Suprapubic skin (tissue), 4 donors: ENCODE measurements around the gene ZNHIT2. TPM values are rescaled to one million over a fixed set of nuclear protein-coding genes. Genes with fewer than 3 reads are reported as not detected.

Source experiments
- DNase-seq, 2 donors: peaks; one replicate each; pipeline ENCODE4 v3.0.0-alpha.2; 2019; ENCODE audit warnings: low spot score in 2 of 2
- H3K27ac ChIP-seq: fragments of 200-600 bp; sonication (generic); one replicate; pipeline ENCODE4 v1.5.1; 2019
- H3K27me3 ChIP-seq: fragments of 200-600 bp; sonication (generic); one replicate; pipeline ENCODE4 v1.5.1; 2019
- H3K36me3 ChIP-seq: fragments of 200-600 bp; sonication (generic); one replicate; pipeline ENCODE4 v1.5.1; 2019
- H3K4me1 ChIP-seq: fragments of 200-600 bp; sonication (generic); one replicate; pipeline ENCODE4 v1.5.1; 2019
- H3K4me3 ChIP-seq: fragments of 200-600 bp; sonication (generic); one replicate; pipeline ENCODE4 v1.5.1; 2019; ENCODE audit warnings: mild to moderate bottlenecking
- H3K9me3 ChIP-seq: fragments of 200-600 bp; sonication (generic); one replicate; pipeline ENCODE4 v1.5.1; 2019
- CTCF ChIP-seq, 2 donors: fragments of 200-600 bp in 1 of 2; fragments of 450-650 bp in 1 of 2; sonication (generic) in 1 of 2; IDR thresholded peaks; one replicate each; pipeline ENCODE4 v1.5.1; 2016 to 2019; ENCODE audit warnings: antibody characterized with exemption in 2 of 2, mild to moderate bottlenecking in 1 of 2, moderate library complexity in 1 of 2
- EP300 ChIP-seq: sonication (generic); formaldehyde crosslinking; IDR thresholded peaks from one replicate; pipeline ENCODE4 v1.6.1; 2017; ENCODE audit warnings: antibody characterized with exemption
- POLR2A ChIP-seq, 2 donors: fragments of 450-650 bp; IDR thresholded peaks; one replicate each; pipeline ENCODE4 v1.6.1; 2017; ENCODE audit warnings: antibody characterized with exemption in 2 of 2, mild to moderate bottlenecking in 2 of 2, moderate library complexity in 2 of 2
- POLR2AphosphoS5 ChIP-seq, 3 donors: sonication (generic); formaldehyde crosslinking; IDR thresholded peaks; one replicate each; pipeline ENCODE4 v1.6.1; 2017; ENCODE audit warnings: antibody characterized with exemption in 3 of 3
- WGBS: methylation state at CpG from one replicate; pipeline ENCODE4 v1.1.5; 2018; 5-methylcytosine and 5-hydroxymethylcytosine counted together
- total RNA-seq, 4 donors: library from RNA; depleted of rRNA; stranded (reverse); fragments of >200 nt; gene quantifications; one replicate each; pipeline ENCODE4 v1.1.0, GENCODE V29; 2016

The ZNHIT2 gene
- total RNA-seq, 4 donors from 2014 or later, result 9.0 to 23.3 (median 17.6) TPM

DNA sequence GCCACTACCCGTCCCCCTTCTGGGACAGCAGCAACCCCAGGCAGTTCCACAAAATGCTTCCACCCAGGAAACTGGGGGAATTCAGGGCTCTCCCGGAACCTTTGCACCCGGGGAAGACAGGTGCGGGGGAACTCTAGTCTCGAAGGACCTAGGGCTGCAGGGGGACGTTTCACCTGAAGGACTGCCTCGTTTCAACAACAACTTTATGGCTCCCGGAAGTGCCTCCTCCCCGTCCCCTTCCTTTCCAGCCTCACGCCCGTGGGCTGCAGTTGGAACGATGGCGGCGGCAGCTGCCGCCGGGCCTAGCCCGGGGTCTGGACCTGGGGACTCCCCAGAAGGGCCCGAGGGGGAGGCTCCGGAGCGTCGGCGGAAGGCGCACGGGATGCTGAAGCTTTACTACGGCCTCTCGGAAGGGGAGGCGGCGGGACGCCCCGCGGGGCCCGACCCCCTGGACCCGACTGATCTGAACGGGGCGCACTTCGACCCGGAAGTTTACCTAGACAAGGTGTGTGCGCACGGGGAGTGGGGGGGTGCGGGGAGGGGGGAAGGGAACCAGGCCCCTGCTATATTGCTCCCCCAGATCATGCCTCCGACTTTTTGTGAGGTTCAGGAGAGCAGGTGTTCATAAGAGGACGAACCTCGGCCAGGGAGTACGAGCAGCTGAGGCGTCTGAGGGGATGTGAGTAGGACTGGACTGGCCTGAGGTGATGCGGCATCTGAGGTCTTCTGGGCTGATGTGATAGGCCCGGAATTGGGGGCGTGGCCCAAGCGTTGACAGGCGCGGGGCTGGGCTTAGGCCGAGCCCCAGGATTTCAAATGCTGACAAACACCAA, 21.3 kb downstream of the ZNHIT2 start, which contains the start of gene VPS51:
Gene VPS51 (plus strand): TSS at position 241 of the 833 bp plus-strand sequence. CDS start 37 bp downstream, at position 278.
- Histone ChIP-seq H3K27me3 (no peaks in the 10 kb centered on the region), H3K9me3 (no peaks in the 10 kb centered on the region), H3K27ac (peak within 1 kb of the TSS; percentile 91), H3K4me1 (peaks cover 33% of the 10 kb centered on the region), H3K4me3 (peak within 1 kb of the TSS; percentile 95), H3K36me3 (no peaks in the 10 kb centered on the region)
- 1% methylated on average over 29 of the region's 52 CpGs for WGBS
- peak; percentile 92 for DNase-seq
- TF ChIP-seq EP300 (no peak), CTCF (IDR thresholded peaks at IDR 0.05) (no peak), POLR2A (IDR thresholded peaks at IDR 0.05) (peak; percentile 44 to 45), POLR2AphosphoS5 (IDR thresholded peaks at IDR 0.05) (peak in 2 of 3 donors; percentile 22 to 99)

- H3K27me3 ChIP-seq, result no peaks in the 10 kb centered on the region
- H3K27ac ChIP-seq, result peak overlapping the region; percentile 91
- DNase-seq, result no peak
- TF ChIP-seq POLR2A (IDR thresholded peaks at IDR 0.05) (no peak), POLR2AphosphoS5 (IDR thresholded peaks at IDR 0.05) (no peak), EP300 (no peak), CTCF (IDR thresholded peaks at IDR 0.05) (no peak)
- H3K4me1 ChIP-seq, result peaks cover 28% of the 10 kb centered on the region
- H3K36me3 ChIP-seq, result no peaks in the 10 kb centered on the region
- H3K9me3 ChIP-seq, result no peaks in the 10 kb centered on the region
- H3K4me3 ChIP-seq, result peak overlapping the region; percentile 95
- WGBS, result 77% methylated on average over 22 of the region's 22 CpGs
Observed at GRCh38 chr11:65095427-65095826, 22.1 kb downstream of the ZNHIT2 start.

DNA sequence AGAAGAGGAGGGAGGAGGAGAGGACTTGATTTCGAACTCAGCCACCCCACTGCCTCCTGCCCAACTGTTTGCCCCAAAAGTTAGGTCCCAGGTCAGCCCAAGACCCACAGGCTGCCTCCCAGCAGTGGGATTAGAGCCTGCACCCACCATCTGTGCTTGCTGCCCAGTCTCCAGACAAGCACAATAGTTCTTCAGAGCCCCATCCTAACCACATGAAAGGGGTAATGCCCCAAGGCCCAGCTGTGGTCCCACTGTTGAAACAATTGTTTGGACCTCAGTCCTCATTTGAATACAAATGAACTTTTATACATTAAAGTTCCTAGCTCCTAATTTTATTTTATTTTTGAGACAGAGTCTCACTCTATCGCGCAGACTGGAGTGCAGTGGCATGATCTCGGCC, 26.9 kb downstream of the ZNHIT2 start:
- Histone ChIP-seq H3K27me3 (no peaks in the 10 kb centered on the region), H3K9me3 (no peaks in the 10 kb centered on the region), H3K4me3 (no peak overlapping the region), H3K36me3 (peaks cover 36% of the 10 kb centered on the region), H3K4me1 (peaks cover 2% of the 10 kb centered on the region), H3K27ac (no peak overlapping the region)
- no peak for TF ChIP-seq CTCF (IDR thresholded peaks at IDR 0.05)
- no peak for TF ChIP-seq POLR2AphosphoS5 (IDR thresholded peaks at IDR 0.05)
- TF ChIP-seq EP300, result no peak
- no peak for TF ChIP-seq POLR2A (IDR thresholded peaks at IDR 0.05)
- 89% methylated on average over 4 of the region's 4 CpGs for WGBS
- no peak for DNase-seq

- Histone ChIP-seq H3K27me3 (no peaks in the 10 kb centered on the region), H3K4me1 (peaks cover 8% of the 10 kb centered on the region), H3K4me3 (no peak overlapping the region), H3K9me3 (no peaks in the 10 kb centered on the region), H3K36me3 (peaks cover 36% of the 10 kb centered on the region), H3K27ac (no peak overlapping the region)
- WGBS, result 90% methylated on average over 3 of the region's 4 CpGs
- DNase-seq, result no peak
- TF ChIP-seq EP300, result no peak
- TF ChIP-seq POLR2AphosphoS5 (IDR thresholded peaks at IDR 0.05), result no peak
- TF ChIP-seq CTCF (IDR thresholded peaks at IDR 0.05), result no peak
- TF ChIP-seq POLR2A (IDR thresholded peaks at IDR 0.05), result no peak
Observed at GRCh38 chr11:65089621-65090020, 27.9 kb downstream of the ZNHIT2 start.

GRCh38 chr11:65087827-65088226, 29.7 kb downstream of the ZNHIT2 start:
- DNase-seq, result no peak
- WGBS, result no CpG with 5 or more reads among the region's 15 CpGs
- Histone ChIP-seq H3K27ac (no peak overlapping the region), H3K36me3 (peaks cover 36% of the 10 kb centered on the region), H3K4me1 (peaks cover 16% of the 10 kb centered on the region), H3K9me3 (no peaks in the 10 kb centered on the region), H3K27me3 (no peaks in the 10 kb centered on the region), H3K4me3 (no peak overlapping the region)
- TF ChIP-seq POLR2AphosphoS5 (IDR thresholded peaks at IDR 0.05), result no peak
- no peak for TF ChIP-seq CTCF (IDR thresholded peaks at IDR 0.05)
- no peak for TF ChIP-seq POLR2A (IDR thresholded peaks at IDR 0.05)
- no peak for TF ChIP-seq EP300
